ENCODE data around the gene PSMD1.
"Not testable (repeated sequence)": the region's sequence is repeated elsewhere in the genome, so short reads cannot be mapped to it uniquely, and the experiment has no call there.

The PSMD1 gene

GRCh38 chr2:231152800-231153557 is 96.3 kb downstream of the PSMD1 start:
- no peak for DNase-seq (ENCODE audit: low read depth, low spot score)

DNA sequence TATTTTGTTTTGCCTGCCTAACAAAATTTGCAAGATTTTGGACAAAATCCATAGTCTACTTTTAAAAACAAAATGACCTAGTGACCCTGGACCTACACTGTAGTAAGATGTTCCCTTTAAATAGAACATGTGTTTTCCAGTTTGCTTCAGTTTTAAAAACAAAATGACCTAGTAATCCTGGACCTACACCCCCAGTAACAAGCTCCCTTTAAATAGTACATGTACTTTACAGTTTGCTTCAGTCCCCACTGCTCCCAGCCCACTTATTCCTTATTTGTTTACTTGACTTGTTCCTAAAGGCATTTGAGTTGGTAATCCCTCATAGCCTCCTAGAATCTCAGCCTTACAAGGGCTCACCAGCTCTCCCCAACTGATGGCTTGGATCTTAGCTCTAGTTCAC is 102.6 kb downstream of the PSMD1 start:
- DNase-seq (ENCODE audit: low read depth, low spot score), result no peak

DNA sequence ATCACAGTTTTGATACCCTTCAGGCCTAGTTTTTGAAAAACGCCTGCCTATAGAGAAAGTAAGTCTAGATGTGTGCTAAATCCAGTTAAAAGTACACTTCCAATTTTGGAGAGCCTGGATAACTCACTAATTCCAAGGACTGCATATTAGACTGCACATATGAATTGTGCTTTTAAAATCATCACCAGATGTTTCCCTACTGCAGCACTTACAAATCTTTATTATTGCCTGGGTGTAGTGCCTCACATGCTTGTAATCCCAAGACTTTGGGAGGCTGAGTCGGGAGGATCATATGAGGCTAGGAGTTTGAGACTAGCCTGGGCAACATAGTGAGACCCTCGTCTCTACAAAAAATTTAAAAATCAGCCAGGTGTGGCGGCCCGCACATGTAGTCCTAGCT is 104.0 kb downstream of the PSMD1 start:
- DNase-seq (ENCODE audit: low read depth, low spot score), result no peak

GRCh38 chr2:231161252-231161839 is 104.7 kb downstream of the PSMD1 start:
- DNase-seq (ENCODE audit: low read depth, low spot score), result no peak

DNA sequence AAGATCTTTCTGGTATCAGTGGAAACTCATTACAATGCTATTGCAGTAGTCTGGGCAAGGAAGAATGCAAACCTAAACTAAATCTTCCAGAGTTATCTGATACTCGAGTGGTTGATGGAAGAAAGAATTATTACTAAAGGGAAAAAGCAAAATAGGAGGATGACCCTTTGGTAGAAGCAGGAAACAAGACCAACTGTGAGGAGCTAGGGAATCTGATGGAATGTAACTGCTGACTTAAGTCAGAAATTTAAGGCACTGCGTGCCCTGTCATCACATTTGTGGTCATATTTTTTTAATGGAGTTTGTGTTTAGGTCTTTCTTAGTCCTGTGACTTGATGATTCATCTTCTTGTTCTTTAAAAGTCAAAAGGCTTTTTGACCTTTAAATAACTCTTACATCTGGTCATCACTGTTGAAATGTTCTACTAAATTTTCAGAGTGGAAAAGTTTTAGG is 105.2 kb downstream of the PSMD1 start:
- DNase-seq (ENCODE audit: low read depth, low spot score), result no peak

- DNase-seq (ENCODE audit: low read depth, low spot score), result no peak
These were observed 106.3 kb downstream of the PSMD1 start for GRCh38 chr2:231163011-231163410.

GRCh38 chr2:231163414-231164095 is 106.9 kb downstream of the PSMD1 start:
- no peak for DNase-seq (ENCODE audit: low read depth, low spot score)

DNA sequence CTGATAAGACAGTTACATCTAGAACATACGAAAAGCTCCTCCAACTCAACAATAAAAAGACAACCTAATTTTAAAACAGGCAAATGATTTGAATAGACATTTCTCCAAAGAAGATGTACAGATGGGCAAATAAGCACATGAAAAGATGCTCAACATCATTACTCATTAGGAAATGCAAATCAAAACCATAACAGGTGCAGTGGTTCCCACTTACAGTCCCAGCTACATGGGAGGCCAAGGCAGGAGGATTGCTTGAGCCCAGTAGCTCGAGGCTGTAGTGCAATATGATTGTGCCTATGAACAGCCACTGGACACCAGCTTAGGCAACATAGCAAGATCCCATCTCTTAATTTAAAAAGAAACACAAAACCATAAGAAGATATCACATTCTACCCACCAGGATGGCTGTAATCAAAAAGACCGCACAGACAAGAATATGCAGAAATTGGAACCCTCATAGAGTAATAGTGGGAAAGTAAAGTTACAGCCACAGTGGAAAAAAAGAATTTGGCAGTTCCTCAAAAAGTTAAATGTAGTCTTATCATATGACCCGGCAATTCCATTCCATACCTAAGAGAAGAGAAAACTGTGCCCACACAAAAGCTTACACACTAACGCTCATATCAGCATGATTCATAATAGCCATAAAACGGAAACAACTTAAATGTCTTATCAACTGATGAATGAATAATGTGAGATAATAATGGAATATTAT is 111.2 kb downstream of the PSMD1 start:
- DNase-seq (ENCODE audit: low read depth, low spot score), result no peak

- no peak for DNase-seq (ENCODE audit: low read depth, low spot score)
These were observed 111.9 kb downstream of the PSMD1 start for GRCh38 chr2:231168460-231169139.

DNA sequence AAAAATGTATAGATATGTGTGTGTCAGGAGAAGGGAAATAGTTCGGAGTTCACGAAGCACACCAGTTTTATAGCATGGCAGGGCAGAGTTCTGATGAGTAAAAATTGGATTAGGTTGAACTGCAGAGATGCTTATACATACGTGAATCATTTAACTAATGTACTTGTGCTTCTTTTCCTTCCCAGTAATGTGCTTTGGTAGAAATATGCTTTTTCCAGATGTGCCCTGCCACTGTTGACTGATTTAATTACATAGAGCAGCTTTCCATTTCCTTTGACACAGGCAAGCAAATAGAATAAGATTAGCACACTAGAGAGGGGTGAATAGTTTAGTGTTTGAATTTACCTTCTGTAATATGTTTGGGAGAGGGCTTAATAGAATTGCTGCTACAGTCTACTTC is 112.8 kb downstream of the PSMD1 start:
- DNase-seq (ENCODE audit: low read depth, low spot score), result no peak

GRCh38 chr2:231170055-231170454 is 113.4 kb downstream of the PSMD1 start:
- no peak for DNase-seq (ENCODE audit: low read depth, low spot score)

DNA sequence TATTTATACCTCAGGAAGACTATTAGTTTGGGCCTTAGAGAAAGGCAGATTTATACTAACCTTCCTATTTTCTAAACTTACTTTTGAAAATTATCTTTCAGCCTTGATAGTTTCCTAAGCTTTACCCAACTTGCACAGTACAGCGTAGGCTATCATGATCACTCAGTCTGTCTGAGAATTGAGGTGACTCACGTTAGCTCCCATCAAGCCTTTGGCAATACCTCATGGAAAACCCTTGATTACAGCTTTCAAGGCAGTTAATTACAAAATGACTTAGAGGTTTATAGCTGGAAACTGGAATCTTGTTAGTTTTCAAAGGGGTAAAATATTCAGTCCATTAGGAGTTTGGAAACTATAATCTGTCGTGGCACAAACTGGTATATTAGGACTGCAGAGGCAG is 115.4 kb downstream of the PSMD1 start:
- no peak for DNase-seq (ENCODE audit: low read depth, low spot score)

GRCh38 chr2:231174211-231174651 is 117.6 kb downstream of the PSMD1 start:
- DNase-seq (ENCODE audit: low read depth, low spot score), result no peak

GRCh38 chr2:231176066-231176465 is 119.4 kb downstream of the PSMD1 start:
- DNase-seq (ENCODE audit: low read depth, low spot score), result no peak

- DNase-seq (ENCODE audit: low read depth, low spot score), result no peak
These were observed 120.7 kb downstream of the PSMD1 start for GRCh38 chr2:231177156-231178025.

GRCh38 chr2:231178805-231179204 is 122.1 kb downstream of the PSMD1 start:
- not testable (repeated sequence) for DNase-seq (ENCODE audit: low read depth, low spot score)

GRCh38 chr2:231181860-231182512 is 125.3 kb downstream of the PSMD1 start:
- DNase-seq (ENCODE audit: low read depth, low spot score), result peak; percentile 50

- DNase-seq (ENCODE audit: low read depth, low spot score), result peak; percentile 34
These were observed 125.8 kb downstream of the PSMD1 start for GRCh38 chr2:231182513-231182899.

DNA sequence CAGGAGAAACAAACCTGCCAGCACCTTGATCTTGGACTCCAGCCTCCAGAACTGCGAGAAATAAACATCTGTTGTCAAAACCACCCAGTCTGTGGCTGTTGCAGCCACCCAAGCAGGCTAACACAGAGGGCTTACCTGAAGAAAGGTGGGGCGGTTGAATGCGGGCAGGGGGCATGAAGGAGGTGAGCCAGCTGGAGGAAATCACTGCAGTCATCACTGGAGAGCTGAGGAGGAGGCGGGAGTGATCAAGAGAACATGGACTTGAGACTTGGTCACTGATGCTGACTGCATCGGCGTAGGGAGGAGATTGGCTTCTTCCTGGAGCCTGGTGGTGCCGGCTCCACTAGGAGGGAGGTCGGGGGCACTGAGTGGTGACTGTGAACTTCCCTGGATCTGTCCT is 127.2 kb downstream of the PSMD1 start:
- DNase-seq (ENCODE audit: low read depth, low spot score), result no peak

GRCh38 chr2:231184319-231184718 is 127.7 kb downstream of the PSMD1 start:
- no peak for DNase-seq (ENCODE audit: low read depth, low spot score)

All from ELF-1 (cell line).